Mammary epithelial cell (primary cell): Measurements from ENCODE around the gene MRC2.

ENCODE experiments used
- CTCF ChIP-seq, 2 donors: IDR thresholded peaks in 1 of 2; conservative IDR thresholded peaks in 1 of 2; 2 replicates each; pipeline ENCODE4 v1.5.1; 2011 to 2012; ENCODE audit warnings: inconsistent platforms in 2 of 2, low read length in 2 of 2, mild to moderate bottlenecking in 2 of 2, control low read depth in 1 of 2, low read depth in 1 of 2; ENCODE audit not compliant: insufficient read depth in 1 of 2; ENCODE audit errors: extremely low read depth in 1 of 2
- EZH2 ChIP-seq: IDR thresholded peaks from 2 replicates; pipeline ENCODE4 v1.6.1; 2012; ENCODE audit warnings: low read length, inconsistent platforms, borderline replicate concordance

- TF ChIP-seq CTCF (conservative IDR thresholded peaks at IDR 0.05 in 1 of 2, IDR thresholded peaks at IDR 0.05 in 1 of 2; ENCODE audit: extremely low read depth in 1 of 2, insufficient read depth in 1 of 2, low read depth in 1 of 2, low read length in 2 of 2) (no peak), EZH2 (no peak)
These were observed 50.9 kb downstream of the MRC2 start for GRCh38 chr17:62678214-62678919.
